HG03354 (cell line): ENCODE data around the gene CA7.

Experiments
- ATAC-seq: cut with Tn5 transposase; IDR thresholded peaks from one replicate; pipeline ENCODE4 v1.9.1; 2021; ENCODE audit warnings: mild to moderate bottlenecking; ENCODE audit not compliant: unreplicated experiment, poor library complexity, severe bottlenecking

CA7 gene

GRCh38 chr16:66871840-66872239 is 27.6 kb downstream of the CA7 start:
- no peak for ATAC-seq

- no peak for ATAC-seq
These were observed 28.3 kb downstream of the CA7 start for GRCh38 chr16:66872559-66872942.

GRCh38 chr16:66872943-66873684 is 28.9 kb downstream of the CA7 start:
- ATAC-seq: peak; percentile 83

GRCh38 chr16:66873685-66874055 is 29.5 kb downstream of the CA7 start:
- ATAC-seq: no peak

GRCh38 chr16:66874079-66874775 is 30.0 kb downstream of the CA7 start:
- no peak for ATAC-seq

GRCh38 chr16:66878067-66878466 is 33.9 kb downstream of the CA7 start:
- peak; percentile 32 for ATAC-seq

GRCh38 chr16:66880288-66881013 is 36.2 kb downstream of the CA7 start, which contains the start of gene PDP2:
PDP2 (plus strand) TSS chr16:66880515; CDS start chr16:66884285, 3,770 bp downstream.
- peak; percentile 97 for ATAC-seq

GRCh38 chr16:66881014-66881417 is 36.8 kb downstream of the CA7 start:
- ATAC-seq: peak; percentile 8

GRCh38 chr16:66881560-66881959 is 37.3 kb downstream of the CA7 start:
- ATAC-seq: no peak

- ATAC-seq: no peak
These were observed 37.8 kb downstream of the CA7 start for GRCh38 chr16:66881964-66882508.

GRCh38 chr16:66882702-66883101 is 38.5 kb downstream of the CA7 start:
- no peak for ATAC-seq

GRCh38 chr16:66885491-66885890 is 41.3 kb downstream of the CA7 start:
- no peak for ATAC-seq

- no peak for ATAC-seq
These were observed 42.1 kb downstream of the CA7 start for GRCh38 chr16:66886321-66886720.

- ATAC-seq: no peak
These were observed 42.7 kb downstream of the CA7 start for GRCh38 chr16:66886914-66887313.

- ATAC-seq: no peak
These were observed 44.7 kb downstream of the CA7 start for GRCh38 chr16:66888647-66889615.

- ATAC-seq: no peak
These were observed 45.4 kb downstream of the CA7 start for GRCh38 chr16:66889622-66890021.

GRCh38 chr16:66890799-66891198 is 46.6 kb downstream of the CA7 start:
- ATAC-seq: no peak

GRCh38 chr16:66891360-66891759 is 47.1 kb downstream of the CA7 start:
- no peak for ATAC-seq

- ATAC-seq: no peak
These were observed 47.6 kb downstream of the CA7 start for GRCh38 chr16:66891797-66892196.
